Type B pancreatic cell (in vitro differentiated cells): ENCODE data around the gene LGI1. TPM values are rescaled to one million over a fixed set of nuclear protein-coding genes. Genes with fewer than 3 reads are reported as not detected.

Source experiments
- DNase-seq: peaks from one replicate; pipeline ENCODE4 v3.0.0; 2021; ENCODE audit warnings: mixed read lengths; ENCODE audit not compliant: unreplicated experiment; ENCODE audit errors: extremely low spot score
- H3K27ac Mint-ChIP-seq: 2 replicates; pipeline ENCODE4 v1.8.0; 2021; ENCODE audit warnings: mild to moderate bottlenecking, mixed read lengths
- H3K27me3 Mint-ChIP-seq: 2 replicates; pipeline ENCODE4 v1.8.0; 2021; ENCODE audit warnings: mixed read lengths
- H3K36me3 Mint-ChIP-seq: 2 replicates; pipeline ENCODE4 v1.8.0; 2021; ENCODE audit warnings: mixed read lengths
- H3K4me1 Mint-ChIP-seq: one replicate; pipeline ENCODE4 v1.8.0; 2021; ENCODE audit warnings: mixed read lengths; ENCODE audit not compliant: unreplicated experiment
- H3K4me3 Mint-ChIP-seq: 2 replicates; pipeline ENCODE4 v1.8.0; 2021; ENCODE audit warnings: mild to moderate bottlenecking, mixed read lengths
- H3K9me3 Mint-ChIP-seq: 2 replicates; pipeline ENCODE4 v1.8.0; 2021; ENCODE audit warnings: mixed read lengths
- total RNA-seq: library from RNA; stranded (reverse); gene quantifications from 2 replicates; pipeline ENCODE4 v1.2.1, GENCODE V29; 2021; ENCODE audit warnings: low replicate concordance
- TF ChIP-seq, protein P1 (sequence below): fragments of 200-600 bp; sonication (generic); conservative IDR thresholded peaks from 2 replicates; pipeline ENCODE4 v1.5.0; 2021; ENCODE audit warnings: antibody characterized with exemption, mild to moderate bottlenecking

Gene LGI1
- total RNA-seq, 1 donor from 2014 or later, result 0.85 TPM

DNA sequence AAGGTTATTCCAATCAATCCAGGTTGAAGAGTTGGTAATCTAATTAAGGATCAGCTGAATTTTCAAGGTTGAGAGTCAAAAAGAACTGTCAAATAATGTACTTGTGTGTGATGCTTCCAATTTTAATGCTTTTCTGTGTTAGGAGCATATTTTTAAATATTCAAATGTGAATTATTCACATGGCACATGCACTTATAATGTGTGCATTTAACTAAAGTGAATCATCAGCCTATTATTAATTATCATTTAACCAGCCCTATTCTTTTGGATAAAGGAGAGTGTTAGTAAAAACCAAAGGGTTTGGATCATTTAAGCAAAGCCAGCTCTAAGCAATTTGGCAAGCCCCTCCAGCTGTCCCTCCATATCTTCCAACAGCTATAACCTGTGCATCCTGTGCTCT is 11.2 kb downstream of the LGI1 start:
- H3K36me3 Mint-ChIP-seq, result no peaks in the 10 kb centered on the region
- H3K27me3 Mint-ChIP-seq, result peaks cover 10% of the 10 kb centered on the region
- no peak overlapping the region for H3K27ac Mint-ChIP-seq
- no peaks in the 10 kb centered on the region for H3K4me1 Mint-ChIP-seq
- no peaks in the 10 kb centered on the region for H3K9me3 Mint-ChIP-seq
- no peak overlapping the region for H3K4me3 Mint-ChIP-seq
- TF ChIP-seq, protein P1, sequence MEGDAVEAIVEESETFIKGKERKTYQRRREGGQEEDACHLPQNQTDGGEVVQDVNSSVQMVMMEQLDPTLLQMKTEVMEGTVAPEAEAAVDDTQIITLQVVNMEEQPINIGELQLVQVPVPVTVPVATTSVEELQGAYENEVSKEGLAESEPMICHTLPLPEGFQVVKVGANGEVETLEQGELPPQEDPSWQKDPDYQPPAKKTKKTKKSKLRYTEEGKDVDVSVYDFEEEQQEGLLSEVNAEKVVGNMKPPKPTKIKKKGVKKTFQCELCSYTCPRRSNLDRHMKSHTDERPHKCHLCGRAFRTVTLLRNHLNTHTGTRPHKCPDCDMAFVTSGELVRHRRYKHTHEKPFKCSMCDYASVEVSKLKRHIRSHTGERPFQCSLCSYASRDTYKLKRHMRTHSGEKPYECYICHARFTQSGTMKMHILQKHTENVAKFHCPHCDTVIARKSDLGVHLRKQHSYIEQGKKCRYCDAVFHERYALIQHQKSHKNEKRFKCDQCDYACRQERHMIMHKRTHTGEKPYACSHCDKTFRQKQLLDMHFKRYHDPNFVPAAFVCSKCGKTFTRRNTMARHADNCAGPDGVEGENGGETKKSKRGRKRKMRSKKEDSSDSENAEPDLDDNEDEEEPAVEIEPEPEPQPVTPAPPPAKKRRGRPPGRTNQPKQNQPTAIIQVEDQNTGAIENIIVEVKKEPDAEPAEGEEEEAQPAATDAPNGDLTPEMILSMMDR, result no peak
- DNase-seq, result no peak

DNA sequence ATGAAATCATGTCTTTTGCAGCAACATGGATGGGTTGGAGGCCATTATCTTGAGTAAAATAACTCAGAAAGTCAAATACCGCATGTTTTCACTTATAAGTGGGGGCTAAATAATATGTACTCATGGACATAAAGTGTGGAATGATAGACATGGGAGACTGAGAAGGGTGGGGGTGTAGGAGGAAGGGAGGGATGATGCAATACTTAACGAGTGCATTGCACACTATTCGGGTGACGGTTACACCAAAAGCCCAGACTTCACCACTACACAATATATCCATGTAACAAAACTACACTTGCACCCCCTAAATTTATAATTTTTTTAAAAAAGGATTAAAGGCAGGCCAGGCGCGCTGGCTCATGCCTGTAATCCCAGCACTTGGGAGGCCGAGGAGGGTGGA is 13.6 kb downstream of the LGI1 start:
- H3K4me3 Mint-ChIP-seq, result no peak overlapping the region
- H3K9me3 Mint-ChIP-seq, result no peaks in the 10 kb centered on the region
- H3K4me1 Mint-ChIP-seq, result no peaks in the 10 kb centered on the region
- H3K36me3 Mint-ChIP-seq, result no peaks in the 10 kb centered on the region
- no peak for DNase-seq
- TF ChIP-seq, protein P1, result no peak
- peaks cover 10% of the 10 kb centered on the region for H3K27me3 Mint-ChIP-seq
- H3K27ac Mint-ChIP-seq, result no peak overlapping the region

DNA sequence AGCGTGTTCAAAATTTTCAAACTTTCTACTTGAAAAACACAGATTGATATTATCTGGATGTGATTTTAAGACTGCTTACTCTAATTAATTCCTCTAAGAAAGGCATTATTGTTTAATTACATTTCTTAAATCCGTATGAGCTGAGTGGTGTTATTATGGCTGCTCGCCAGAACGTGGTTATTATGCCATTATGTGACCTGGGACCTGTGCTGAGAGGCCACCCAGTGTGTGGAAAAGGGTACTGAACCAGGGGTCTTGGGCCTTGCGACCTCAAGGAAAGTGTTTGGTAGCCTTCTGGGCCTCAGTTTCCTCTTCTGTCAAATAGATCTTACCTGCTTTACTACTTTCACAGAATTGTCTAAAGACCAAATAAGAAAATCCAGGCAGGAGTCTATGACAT is 15.4 kb downstream of the LGI1 start:
- no peaks in the 10 kb centered on the region for H3K9me3 Mint-ChIP-seq
- H3K27me3 Mint-ChIP-seq, result peaks cover 10% of the 10 kb centered on the region
- no peaks in the 10 kb centered on the region for H3K36me3 Mint-ChIP-seq
- H3K27ac Mint-ChIP-seq, result no peak overlapping the region
- H3K4me3 Mint-ChIP-seq, result no peak overlapping the region
- TF ChIP-seq, protein P1, result no peak
- no peaks in the 10 kb centered on the region for H3K4me1 Mint-ChIP-seq
- DNase-seq, result no peak

DNA sequence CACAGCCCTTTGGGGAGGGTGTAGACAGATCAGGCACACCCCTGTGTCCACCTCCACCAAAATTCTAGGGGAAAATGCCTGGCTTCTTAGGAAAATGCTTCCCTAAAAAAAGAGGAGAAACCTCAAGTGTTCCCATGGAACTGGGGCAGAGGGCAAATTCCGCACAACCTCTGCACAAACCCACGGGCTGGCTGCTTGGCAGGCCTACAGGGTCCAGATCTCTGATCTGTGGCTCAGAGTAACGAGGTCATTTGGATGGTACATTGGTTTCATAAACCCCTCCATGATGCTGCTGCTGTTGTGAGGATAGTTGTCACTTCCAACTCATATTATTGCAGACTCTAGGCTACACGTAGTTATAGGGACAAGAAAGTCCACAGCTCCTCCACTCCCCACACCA is 16.0 kb downstream of the LGI1 start:
- Mint-ChIP-seq H3K27me3 (peaks cover 10% of the 10 kb centered on the region), H3K9me3 (no peaks in the 10 kb centered on the region), H3K4me3 (no peak overlapping the region), H3K4me1 (no peaks in the 10 kb centered on the region), H3K36me3 (no peaks in the 10 kb centered on the region), H3K27ac (no peak overlapping the region)
- TF ChIP-seq, protein P1, result no peak
- DNase-seq, result no peak

DNA sequence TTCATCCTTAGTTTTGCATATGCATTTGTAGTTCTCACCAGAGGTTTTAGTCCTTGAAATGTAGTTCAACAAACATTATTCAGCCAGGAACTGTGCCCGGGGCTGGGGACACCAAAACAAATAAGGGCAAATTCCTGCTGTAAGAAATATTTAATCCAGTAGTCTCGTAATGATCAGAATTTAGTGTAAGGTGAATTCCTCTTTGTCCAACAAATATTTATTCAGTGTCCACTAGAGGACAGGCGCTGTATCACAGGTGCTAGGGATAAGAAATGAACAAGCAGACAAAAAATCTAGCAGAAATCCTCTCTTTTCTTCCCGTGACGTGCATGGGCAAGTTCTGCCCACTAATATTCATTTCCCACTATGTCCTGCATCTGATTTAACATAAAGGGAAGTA is 17.6 kb downstream of the LGI1 start:
- DNase-seq, result no peak
- TF ChIP-seq, protein P1, result peak; percentile 31
- Mint-ChIP-seq H3K27ac (no peak overlapping the region), H3K36me3 (no peaks in the 10 kb centered on the region), H3K9me3 (no peaks in the 10 kb centered on the region), H3K27me3 (peaks cover 9% of the 10 kb centered on the region), H3K4me3 (no peak overlapping the region), H3K4me1 (no peaks in the 10 kb centered on the region)

DNA sequence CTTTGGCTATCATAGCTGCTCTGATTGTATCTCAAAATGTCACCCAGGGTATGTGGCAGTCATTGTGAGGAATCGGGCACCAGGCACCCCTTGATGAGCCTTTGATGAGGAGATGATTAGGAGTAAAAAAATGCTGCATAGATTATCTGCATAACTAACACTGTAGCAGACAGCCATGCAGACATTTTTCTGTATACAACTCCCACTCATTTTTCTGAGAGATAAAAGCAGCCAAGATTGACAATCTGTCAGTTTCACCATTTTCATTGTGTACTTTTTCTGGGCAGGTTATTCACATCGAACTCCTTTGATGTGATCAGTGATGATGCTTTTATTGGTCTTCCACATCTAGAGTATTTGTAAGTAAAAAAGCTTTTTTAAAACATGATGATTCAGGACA is 19.4 kb downstream of the LGI1 start:
- TF ChIP-seq, protein P1, result no peak
- no peak for DNase-seq
- Mint-ChIP-seq H3K27me3 (peaks cover 9% of the 10 kb centered on the region), H3K9me3 (no peaks in the 10 kb centered on the region), H3K36me3 (no peaks in the 10 kb centered on the region), H3K4me1 (no peaks in the 10 kb centered on the region), H3K27ac (no peak overlapping the region), H3K4me3 (no peak overlapping the region)
